ENCODE data around the gene RSKR. TPM values are rescaled to one million over a fixed set of nuclear protein-coding genes. Genes with fewer than 3 reads are reported as not detected.
A peak's percentile ranks its signal among the peaks of the same experiment; 100 is the strongest.

Gene RSKR
- total and polyA plus RNA-seq, 9 of the 15 experiments (the other 6 are each of a cell fraction or from before 2014, with no cell fraction given), result 1.4 to 42.3 (median 16.2) TPM

- TF ChIP-seq ARID3B (CRISPR knock-in tag; IDR thresholded peaks at IDR 0.05; ENCODE audit: borderline replicate concordance) (no peak), IFI16 (CRISPR knock-in tag; IDR thresholded peaks at IDR 0.05) (no peak), RNF2 (IDR thresholded peaks at IDR 0.05) (no peak), SMARCE1 (IDR thresholded peaks at IDR 0.05) (peak; percentile 38; the same call in 1 of the 2 replicates), ZHX1 (conservative IDR thresholded peaks at IDR 0.05; ENCODE audit: low read length) (no peak), MXI1 (IDR thresholded peaks at IDR 0.05; ENCODE audit: low read depth, low read length) (no peak), ZNF609 (CRISPR knock-in tag; IDR thresholded peaks at IDR 0.05; ENCODE audit: borderline replicate concordance) (no peak), POLR2AphosphoS2 (IDR thresholded peaks at IDR 0.05; ENCODE audit: low read length) (no peak), ELF1 (tag; IDR thresholded peaks at IDR 0.05) (peak; percentile 51; the same call in 1 of the 2 replicates), HEY1 (CRISPR knock-in tag; IDR thresholded peaks at IDR 0.05; ENCODE audit: borderline replicate concordance) (no peak), ZNF217 (CRISPR knock-in tag; IDR thresholded peaks at IDR 0.05) (no peak), SRSF1 (IDR thresholded peaks at IDR 0.05; ENCODE audit: low read depth, low read length) (no peak), ZC3H4 (CRISPR knock-in tag; IDR thresholded peaks at IDR 0.05; ENCODE audit: borderline replicate concordance) (no peak), MED1 (CRISPR knock-in tag; IDR thresholded peaks at IDR 0.05; ENCODE audit: borderline replicate concordance) (no peak), NFRKB (IDR thresholded peaks at IDR 0.05; ENCODE audit: low read depth) (peak; percentile 63; the same call in 1 of the 2 replicates), ZNF354B (CRISPR knock-in tag; IDR thresholded peaks at IDR 0.05) (no peak), CREB5 (CRISPR knock-in tag; IDR thresholded peaks at IDR 0.05) (no peak), POU5F1 (IDR thresholded peaks at IDR 0.05; ENCODE audit: borderline replicate concordance, low read depth, low read length, partially characterized antibody) (no peak)
Measured at GRCh38 chr17:28571361-28572122, 42.4 kb downstream of the RSKR start, which contains the start of gene PIGS (continued).

All from K562 (cell line).